HG03108 (cell line): ENCODE measurements around the gene APP.

Experiments
- ATAC-seq: cut with Tn5 transposase; IDR thresholded peaks from one replicate; pipeline ENCODE4 v1.9.1; 2021; ENCODE audit warnings: moderate library complexity; ENCODE audit not compliant: unreplicated experiment

The APP gene

DNA sequence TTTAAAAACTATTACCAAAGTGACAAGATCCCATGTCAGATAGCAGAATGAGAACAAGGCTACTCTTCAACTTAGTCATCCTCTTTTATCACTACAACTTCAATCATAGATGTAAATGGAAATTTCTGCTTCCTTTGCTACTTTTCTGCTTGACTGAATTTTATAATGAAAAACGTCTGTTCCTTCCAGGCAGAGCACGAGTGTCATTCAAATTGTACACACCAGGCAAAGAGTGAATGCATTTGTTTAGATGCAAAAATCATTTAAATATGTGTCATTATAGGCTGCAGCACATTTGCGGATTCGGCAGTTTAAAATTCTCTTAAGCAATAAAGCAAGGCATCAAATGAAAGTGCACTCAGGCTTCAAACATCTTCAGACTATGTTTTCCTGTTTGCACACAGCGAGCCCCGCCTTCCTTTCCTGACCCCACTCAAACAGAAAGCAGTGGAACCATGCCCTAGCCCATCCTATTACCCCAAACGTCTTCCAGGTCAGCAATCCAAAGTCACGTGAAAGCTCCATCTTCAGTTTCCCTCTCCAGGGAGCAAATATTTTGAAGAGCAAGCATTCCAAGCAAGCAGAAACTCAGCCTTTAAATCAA is 99.6 kb downstream of the APP start:
- ATAC-seq, result no peak

DNA sequence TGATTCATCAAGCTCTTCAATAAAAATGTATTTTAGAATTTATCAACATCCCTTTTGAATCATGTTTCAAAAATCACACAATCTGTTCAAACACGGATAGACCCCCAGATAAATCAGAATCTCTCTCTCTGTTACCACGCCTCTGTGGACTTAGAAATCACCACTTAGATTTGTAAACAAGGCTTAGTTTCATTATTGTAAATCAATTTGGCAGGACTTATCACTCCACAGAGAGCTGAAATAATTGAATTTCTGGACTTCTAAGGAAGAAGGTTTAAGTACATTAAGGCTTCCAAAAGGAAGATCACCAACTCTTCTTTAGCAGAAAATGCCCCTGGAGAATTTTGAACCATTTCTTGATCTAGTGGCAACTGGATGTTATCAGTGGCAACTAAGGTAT is 100.4 kb downstream of the APP start:
- no peak for ATAC-seq

DNA sequence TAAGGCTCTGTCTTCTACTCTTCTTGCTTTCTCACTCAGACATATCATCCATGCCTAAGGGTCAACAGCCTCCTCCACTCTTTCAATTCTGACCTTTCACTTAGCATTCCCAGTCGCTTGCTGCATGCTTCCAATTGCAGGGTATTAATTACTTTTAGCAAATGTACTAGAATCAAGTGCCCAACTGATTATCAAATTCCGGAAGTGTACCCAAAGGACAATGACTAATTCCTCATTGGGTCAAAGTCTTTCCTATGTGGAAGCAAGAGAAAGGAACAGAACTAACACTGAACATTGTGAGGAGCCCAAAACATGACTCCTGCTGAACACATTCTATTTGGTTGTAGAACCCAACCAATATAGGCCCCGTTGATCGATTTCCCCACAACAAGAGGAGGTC is 101.8 kb downstream of the APP start:
- ATAC-seq, result no peak

DNA sequence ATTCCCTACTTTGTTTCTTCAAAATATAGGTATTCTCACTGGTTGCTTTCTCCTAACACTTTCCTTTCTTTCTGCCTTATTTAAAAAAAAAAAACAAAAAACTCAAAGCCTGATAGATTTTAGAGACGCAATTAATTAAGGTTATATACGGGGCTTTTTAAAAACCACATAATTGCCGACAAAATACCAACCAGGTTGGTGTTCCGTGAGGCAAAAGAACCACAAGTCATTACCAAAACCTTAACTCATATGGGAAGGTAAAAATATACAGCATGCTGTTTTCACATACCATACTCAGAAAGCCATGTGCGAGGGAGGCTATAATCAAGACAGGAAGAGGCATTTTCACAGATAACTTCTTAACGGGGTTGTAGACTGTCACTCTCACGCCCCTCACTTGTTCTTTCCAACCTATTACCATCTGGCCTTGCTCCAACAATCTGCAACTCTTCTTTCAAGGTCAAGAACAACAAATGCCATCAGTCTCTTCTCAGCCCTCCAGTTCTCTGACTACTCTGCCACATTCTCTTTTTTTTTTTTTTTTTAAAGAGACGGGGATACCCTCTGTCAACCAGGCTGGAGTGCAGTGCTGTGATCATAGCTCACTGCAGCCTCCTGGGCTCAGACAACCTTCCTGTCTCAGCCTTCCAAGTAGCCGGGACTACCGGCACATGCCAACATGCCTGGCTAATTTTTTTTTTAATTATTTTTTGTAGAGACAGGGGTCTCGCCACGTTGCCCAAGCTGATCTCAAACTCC is 102.6 kb downstream of the APP start:
- no peak for ATAC-seq

DNA sequence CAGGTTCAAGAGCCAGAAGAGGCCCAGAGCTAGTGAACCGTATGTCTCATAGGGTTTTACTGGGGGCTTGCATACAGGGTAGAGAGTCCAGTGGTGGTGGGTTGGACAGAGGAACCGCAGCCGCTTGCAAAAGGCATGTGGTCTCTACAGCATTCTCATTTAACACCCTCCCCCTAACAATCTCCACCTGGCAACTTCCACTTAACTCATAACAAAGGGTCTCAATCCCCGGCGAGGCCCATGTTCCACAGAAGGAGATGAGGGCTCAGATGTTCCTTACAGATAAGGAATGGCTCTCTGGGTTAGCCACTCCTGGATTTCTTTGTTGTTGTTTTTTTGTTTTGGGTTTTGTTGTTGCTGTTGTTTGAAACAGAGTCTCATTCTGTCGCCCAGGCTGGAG is 106.1 kb downstream of the APP start:
- no peak for ATAC-seq

DNA sequence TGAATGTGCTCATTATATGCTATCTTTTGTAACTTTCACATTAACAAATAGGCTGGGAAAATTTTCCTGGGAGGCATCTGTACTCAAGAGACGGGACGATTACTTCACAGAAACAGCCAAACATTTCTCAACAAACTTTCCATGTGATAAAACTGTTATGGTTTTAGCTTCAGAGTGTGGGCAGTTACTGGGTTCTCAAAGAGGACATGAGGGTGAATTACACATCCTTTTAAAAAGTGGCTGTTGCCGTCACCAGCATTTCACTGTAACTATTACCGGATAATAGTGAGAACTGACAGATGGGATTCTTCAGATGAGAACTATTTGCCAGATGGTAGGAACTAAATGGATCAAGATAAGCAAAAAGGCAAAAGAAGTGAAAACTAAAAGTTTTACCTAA is 109.1 kb downstream of the APP start:
- no peak for ATAC-seq

DNA sequence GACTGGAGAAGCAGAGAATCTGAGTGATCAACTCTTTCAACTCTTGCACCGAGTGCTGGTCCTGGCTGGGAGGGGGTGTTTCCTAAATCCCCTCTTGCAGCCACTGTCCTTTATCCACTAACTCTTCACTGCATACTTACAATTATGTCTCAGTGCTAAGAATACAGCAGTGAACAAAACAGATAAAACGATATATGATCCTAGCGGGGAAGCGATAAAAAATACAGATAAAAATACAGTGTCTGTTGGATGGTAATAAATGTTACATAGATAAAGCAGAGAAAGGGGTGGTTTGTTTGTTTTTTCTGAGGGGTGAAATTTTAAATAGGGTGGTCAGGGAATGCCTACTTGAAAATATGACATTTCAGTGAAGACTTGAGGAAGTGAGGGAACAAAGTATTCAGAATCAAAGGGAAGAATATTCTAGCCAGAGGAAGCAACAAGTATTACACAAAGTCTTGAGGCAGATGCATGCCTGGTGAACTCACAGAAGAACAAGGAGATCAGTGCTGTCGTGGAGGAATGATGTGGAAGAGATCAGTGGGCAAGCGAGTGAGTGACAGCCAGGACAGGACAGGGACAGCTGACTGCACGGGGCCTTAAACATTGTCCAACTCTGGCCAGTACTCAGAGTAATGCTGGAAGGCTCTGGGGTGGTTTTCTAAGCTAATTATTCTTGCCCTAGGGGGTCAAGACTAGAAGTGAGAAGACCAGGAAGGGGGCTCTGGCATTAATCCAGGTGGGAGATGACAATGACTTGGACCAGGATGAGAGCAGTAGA is 110.0 kb downstream of the APP start:
- ATAC-seq, result no peak

DNA sequence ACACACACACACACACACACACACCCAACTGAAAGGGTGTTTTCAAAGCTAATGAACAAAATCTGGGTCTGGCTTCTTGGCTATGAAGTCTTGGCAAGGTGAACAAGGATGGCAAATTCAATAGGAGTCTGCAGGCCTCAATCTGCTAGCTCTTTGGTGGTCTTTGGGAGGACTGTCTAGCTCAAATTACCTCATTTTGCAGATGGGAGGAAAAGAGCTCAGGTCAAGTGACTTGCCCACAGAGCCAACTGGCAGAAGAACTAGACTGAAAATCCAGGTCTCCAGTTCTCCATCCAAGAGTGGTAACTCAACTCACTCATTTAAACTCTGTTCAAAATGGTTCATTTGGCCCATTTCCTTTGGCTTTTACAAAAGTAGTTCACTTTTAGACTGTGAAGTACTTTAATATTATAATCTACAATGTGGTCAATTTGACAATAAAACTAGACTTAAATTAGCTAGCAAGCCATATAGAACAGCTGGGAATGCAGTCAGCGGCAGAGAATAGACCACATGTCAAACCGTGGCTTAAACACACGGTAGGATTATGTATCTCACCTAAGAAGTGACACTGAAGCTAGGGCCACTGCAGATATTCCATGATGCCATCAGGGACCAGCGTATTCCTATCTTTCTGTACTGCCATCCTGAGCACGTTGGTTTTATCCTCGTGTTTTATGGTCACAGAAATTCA is 112.9 kb downstream of the APP start:
- no peak for ATAC-seq

DNA sequence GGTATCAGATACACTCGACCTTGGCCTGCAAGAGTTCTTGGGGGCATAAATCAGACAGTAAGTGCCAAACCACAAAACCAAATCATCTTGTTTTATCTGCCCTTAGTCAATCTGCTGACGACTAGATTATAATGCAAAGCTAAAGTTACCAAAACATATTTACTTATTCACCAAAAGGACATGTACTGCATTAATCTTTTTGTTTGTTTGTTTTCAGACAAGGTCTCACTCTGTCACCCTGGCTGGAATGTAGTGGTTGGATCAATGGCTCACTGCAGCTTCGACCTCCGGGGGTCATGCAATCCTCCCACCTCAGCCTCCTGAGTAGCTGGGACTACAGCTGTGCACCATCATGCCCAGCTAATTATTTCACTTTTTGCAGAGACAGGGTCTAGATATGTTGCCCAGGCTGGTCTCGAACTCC is 114.7 kb downstream of the APP start:
- ATAC-seq, result no peak

DNA sequence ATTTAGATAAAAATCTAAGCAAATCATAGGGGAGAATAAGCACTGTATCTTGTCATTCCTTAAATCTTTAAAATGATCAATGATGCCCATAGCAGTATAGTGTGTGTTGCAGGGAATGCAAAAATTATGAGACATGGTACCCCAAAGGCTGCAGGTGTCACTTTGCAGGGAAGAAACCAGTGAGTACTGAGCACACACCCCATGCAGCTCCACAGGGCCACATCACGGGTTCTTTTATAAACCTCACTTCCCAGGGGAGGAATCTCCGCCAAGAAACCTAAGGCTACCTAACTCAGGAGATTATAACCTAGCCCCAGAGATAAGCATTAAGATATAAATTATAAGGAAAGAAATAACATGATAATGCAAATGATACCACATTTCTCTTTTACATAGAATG is 115.6 kb downstream of the APP start:
- ATAC-seq, result no peak

DNA sequence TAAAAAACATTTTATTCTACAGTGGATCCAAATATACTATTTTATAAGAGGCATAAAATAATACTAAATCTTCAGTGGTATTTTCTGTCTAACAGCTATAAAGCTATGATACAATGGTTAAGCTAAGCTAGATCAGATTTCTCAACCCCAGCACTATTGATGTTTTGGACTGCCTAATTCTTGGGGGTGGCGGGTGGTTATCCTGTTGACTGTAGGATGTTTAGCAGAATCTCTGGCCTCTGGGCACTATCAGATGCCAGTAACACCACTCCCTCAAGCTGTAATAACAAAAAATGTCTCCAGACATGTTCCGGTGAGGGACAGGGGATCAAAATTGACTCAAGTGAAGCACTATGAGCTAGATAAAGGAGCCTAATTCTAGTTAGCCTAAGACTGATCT is 118.5 kb downstream of the APP start:
- no peak for ATAC-seq

DNA sequence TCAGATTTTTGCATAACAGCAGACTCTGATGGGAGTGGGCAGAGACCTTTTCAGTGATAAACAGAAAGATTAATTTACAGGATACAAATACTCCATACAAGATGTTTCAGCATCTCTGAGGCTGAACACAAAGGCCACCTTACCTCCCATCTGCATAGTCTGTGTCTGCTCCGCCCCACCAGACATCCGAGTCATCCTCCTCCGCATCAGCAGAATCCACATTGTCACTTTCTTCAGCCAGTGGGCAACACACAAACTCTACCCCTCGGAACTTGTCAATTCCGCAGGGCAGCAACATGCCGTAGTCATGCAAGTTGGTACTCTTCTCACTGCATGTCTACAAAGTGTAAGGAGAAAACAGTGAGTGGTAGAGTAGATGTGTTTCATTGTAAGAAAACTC is 119.7 kb downstream of the APP start:
- ATAC-seq, result no peak

DNA sequence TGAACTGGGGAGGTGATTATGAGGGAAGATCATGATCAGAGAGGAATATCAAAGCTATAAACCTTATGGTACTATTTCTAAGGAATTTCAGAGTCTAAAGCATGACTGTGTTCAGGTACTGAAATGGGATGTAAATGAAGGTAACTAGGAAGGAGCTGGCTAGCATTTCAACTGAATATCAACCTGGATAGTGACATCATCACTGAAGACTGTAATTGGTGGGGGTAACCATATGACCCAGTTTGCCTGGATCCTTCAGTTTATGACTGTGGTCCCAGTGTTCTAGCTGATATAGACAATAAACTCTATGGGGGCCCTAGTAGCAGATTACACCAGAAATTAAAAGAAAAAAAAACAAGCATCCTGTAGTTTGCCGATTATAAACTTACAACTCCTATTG is 120.8 kb downstream of the APP start:
- ATAC-seq, result no peak

DNA sequence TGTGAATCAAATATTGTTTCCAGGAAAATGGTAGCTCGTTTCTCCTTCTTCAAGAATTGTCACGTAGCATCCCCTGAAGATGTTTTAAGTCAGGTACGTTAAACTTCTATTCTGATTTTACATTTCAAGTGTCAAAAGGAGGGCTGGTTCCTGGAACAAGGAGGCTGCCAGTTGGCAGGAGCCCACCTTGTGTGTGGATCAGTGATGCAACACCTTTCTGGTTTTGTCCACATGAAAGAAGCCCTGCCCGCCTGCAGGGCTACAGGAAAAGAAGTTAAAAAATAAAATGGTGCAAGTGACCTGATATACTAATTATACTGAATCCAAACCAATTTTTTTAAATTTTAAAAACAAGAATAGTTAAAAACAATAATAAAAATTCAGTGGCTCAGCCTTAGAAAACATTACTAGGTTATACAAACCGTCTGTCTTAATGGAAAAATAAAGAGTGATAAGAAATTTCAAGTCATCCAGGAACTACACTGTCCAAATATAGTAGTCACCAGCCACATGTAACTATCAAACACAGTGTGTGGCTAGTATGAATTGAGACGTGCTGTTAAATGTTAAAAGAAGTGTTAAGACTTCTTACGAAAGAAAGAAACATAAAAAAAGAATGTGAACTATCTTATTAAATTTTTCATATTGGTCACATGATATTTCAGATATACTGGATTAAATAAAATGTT is 123.1 kb downstream of the APP start:
- ATAC-seq, result no peak

DNA sequence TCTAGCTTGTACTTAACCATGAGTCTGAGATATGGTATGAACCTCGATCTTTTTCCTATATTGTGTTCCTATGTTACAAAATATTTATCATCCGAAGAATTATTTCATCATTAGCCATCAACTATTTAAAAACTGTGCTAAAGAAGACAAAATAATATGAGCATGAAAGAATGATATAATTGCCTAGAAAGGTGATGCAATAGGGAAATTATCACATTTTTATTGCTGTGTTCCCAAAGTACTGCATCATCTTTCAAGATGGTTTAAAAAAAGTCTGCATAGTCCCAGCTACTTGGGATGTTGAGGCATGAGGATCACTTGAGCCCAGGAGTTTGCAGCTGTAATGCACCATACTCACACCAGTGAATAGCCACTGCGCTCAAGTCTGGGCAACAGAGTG is 126.7 kb downstream of the APP start:
- ATAC-seq, result no peak

DNA sequence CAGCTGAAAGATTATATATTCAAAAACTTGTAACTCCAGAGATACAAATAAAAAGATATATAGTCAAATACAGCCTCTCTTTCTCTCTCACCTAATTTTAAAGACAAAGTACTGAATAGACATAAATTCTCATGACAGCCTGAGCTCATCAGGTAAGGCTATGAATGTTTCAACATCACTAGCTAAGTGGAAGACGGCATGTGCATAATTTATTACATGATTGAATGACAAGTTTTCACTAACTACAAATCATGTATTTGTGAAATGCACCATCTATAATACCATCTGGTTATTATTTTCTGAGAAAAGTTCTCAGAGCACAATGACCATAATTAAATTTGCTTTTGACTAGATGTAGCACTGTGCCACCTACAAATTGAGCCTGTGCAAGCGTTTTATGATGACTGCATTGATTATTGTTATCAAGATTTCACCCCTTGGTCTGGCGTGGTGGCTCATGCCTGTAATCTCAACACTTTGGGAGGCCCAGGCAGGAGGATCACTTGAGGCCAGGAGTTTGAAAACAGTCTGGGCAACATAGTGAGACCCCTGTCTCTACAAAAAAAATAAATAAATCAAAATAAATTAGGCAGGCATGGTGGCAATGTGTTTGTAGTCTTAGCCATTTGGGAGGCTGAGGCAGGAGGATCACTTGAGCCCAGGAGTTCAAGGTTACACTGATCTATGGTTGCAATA is 128.2 kb downstream of the APP start:
- ATAC-seq, result no peak

DNA sequence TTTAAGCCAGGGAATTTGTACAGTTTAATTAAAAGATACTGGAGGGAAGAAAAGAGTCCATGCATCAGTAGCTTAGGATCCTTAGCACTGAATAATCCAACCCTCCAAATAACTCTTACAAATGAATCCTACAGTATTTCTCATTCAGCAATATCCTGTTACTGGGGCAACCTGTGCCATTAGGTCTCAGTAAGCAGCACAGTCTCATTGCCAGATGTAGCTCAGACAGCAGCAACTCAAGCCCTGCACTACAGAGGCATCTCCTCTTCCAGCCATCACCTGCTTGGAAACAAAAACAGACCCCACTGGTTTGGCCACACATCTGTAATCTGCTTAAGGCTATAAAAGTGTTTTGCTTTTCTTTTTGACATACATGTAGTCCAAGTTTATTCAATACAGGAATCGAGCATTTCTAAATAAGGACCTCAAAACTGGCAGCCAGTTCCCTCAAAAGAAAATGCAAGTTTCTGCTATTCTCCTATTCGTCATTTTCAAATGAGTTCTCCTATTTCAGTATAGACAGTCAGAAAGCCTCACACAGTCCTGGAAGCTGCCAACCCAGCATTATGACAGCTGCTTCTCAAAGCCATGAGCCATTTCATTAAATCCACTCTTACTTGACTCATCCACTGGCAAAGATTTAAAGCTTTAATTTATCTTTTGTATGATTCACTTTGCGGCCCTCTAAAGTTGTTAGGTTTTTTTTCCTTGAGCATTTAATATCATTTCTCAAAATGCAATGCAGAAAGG is 129.0 kb downstream of the APP start:
- no peak for ATAC-seq

DNA sequence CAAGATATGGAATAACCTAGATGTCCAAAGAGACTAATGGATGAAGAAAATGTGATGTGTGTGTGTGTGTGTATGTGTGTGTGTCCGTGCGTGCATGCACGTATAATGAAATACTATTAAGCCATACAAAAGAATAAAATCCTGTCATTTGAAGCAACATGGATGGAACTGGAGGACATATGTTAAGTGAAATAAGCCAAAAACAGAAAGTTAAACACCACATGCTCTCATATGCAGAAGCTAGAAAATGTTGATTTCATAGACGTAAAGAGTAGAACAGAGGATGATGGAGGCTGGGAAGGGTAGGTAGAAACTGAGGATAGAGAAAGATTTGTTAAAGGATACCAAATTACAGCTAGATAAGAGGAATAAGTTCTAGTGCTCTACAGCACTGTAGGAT is 133.7 kb downstream of the APP start:
- ATAC-seq, result no peak

DNA sequence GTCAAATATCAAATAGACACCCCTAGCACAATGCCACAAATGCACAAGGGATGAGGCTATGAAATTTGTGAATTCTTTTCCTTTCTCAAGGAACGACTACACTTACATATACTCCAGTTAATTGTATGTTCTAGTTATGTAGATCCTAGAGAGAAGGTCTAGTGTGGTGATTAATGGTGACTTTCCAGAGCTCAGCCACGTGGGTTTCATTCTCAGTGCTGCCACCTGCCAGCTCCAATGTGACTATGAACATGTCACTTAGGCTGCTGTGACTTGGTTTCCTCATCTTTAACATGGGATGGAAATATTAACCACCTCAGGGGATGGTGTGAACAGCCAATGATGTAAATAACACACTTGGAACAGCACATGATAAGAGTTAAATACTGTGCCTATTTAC is 138.3 kb downstream of the APP start:
- no peak for ATAC-seq

DNA sequence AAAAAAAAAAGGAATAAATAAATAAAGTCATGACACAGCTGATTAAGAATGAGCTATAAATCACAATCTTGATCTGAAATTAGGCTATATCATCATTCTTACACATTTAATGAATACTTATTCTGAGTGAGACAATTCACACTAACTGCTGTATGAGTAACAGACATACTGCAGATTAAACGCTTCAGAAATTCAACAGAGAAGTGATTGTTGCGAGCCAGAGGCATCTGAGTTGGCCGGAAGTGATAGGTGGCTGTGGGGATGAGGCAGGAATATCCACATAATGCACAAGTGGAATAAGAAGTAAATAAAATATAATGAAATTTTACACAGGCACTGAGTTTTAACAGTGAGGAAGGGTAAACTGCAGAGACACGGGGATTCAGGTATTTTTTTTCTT is 142.4 kb downstream of the APP start:
- no peak for ATAC-seq
